Inflammatory macrophage (primary cell): ENCODE measurements around the gene PNKD.
"Not testable (repeated sequence)": the region's sequence is repeated elsewhere in the genome, so short reads cannot be mapped to it uniquely, and the experiment has no call there.

Experiments
- DNase-seq, 2 donors: peaks; one replicate each; pipeline ENCODE4 v3.0.0-alpha.2; 2020 to 2022

PNKD gene

GRCh38 chr2:218292048-218293014 is 22.0 kb downstream of the PNKD start, which contains the start of gene TMBIM1:
TMBIM1 (minus strand) TSS chr2:218292503; CDS start chr2:218282141, 10,362 bp downstream.
- peak; percentile 79 to 88 for DNase-seq

GRCh38 chr2:218293715-218294429 is 23.6 kb downstream of the PNKD start:
- DNase-seq: peak; percentile 65 to 77

GRCh38 chr2:218294430-218295022 is 24.2 kb downstream of the PNKD start:
- DNase-seq: peak; percentile 40 to 57

GRCh38 chr2:218295029-218295428 is 24.7 kb downstream of the PNKD start:
- DNase-seq: no peak

GRCh38 chr2:218296200-218296599 is 25.9 kb downstream of the PNKD start:
- no peak for DNase-seq

- no peak for DNase-seq
Measured at GRCh38 chr2:218296847-218297246, 26.5 kb downstream of the PNKD start.

- no peak for DNase-seq
Measured at GRCh38 chr2:218298314-218298875, 28.1 kb downstream of the PNKD start.

- DNase-seq: peak; percentile 22 to 66
Measured at GRCh38 chr2:218300141-218300540, 29.8 kb downstream of the PNKD start.

GRCh38 chr2:218301176-218301819 is 31.0 kb downstream of the PNKD start:
- peak; percentile 91 to 92 for DNase-seq

GRCh38 chr2:218305383-218305782 is 35.1 kb downstream of the PNKD start:
- no peak for DNase-seq

GRCh38 chr2:218306184-218306920 is 36.0 kb downstream of the PNKD start:
- DNase-seq: no peak

- DNase-seq: no peak
Measured at GRCh38 chr2:218307415-218308090, 37.2 kb downstream of the PNKD start.

GRCh38 chr2:218310853-218311540 is 40.7 kb downstream of the PNKD start:
- peak; percentile 44 to 47 for DNase-seq

- not testable (repeated sequence) for DNase-seq
Measured at GRCh38 chr2:218311541-218312266, 41.4 kb downstream of the PNKD start.

GRCh38 chr2:218312267-218312756 is 42.0 kb downstream of the PNKD start:
- DNase-seq: no peak

- DNase-seq: no peak
Measured at GRCh38 chr2:218313356-218313755, 43.0 kb downstream of the PNKD start.

- DNase-seq: not testable (repeated sequence)
Measured at GRCh38 chr2:218314764-218315163, 44.4 kb downstream of the PNKD start.

GRCh38 chr2:218315397-218315796 is 45.1 kb downstream of the PNKD start:
- DNase-seq: no peak

- no peak for DNase-seq
Measured at GRCh38 chr2:218317303-218317630, 46.9 kb downstream of the PNKD start.
